NCI-H1048 (cell line): ENCODE results near the gene EIF4H.
"Not testable (repeated sequence)": the region's sequence is repeated elsewhere in the genome, so short reads cannot be mapped to it uniquely, and the experiment has no call there.

Experiments used
- DNase-seq: peaks from one replicate; lab custom pipeline; 2025; lab: John Stamatoyannopoulos, UW

EIF4H gene

GRCh38 chr7:74173866-74174605 is at the start of gene EIF4H:
EIF4H (plus strand) TSS chr7:74174356; CDS start chr7:74174384, 28 bp downstream.
- DNase-seq = peak; percentile 96

GRCh38 chr7:74126220-74126880 is 47.8 kb upstream of the EIF4H start:
- DNase-seq = no peak

- DNase-seq = peak; percentile 81
These were observed 44.3 kb upstream of the EIF4H start for GRCh38 chr7:74129887-74130286.

GRCh38 chr7:74130518-74130917 is 43.6 kb upstream of the EIF4H start:
- DNase-seq = no peak

GRCh38 chr7:74134117-74134620 is 40.0 kb upstream of the EIF4H start:
- DNase-seq = no peak

GRCh38 chr7:74138334-74138867 is 35.8 kb upstream of the EIF4H start:
- DNase-seq = no peak

GRCh38 chr7:74138945-74139843 is 35.0 kb upstream of the EIF4H start:
- no peak for DNase-seq

GRCh38 chr7:74141705-74142104 is 32.5 kb upstream of the EIF4H start:
- DNase-seq = no peak

GRCh38 chr7:74143383-74143782 is 30.8 kb upstream of the EIF4H start:
- DNase-seq = no peak

GRCh38 chr7:74148491-74148890 is 25.7 kb upstream of the EIF4H start:
- DNase-seq = no peak

- DNase-seq = no peak
These were observed 25.1 kb upstream of the EIF4H start for GRCh38 chr7:74149071-74149470.

GRCh38 chr7:74149603-74150002 is 24.6 kb upstream of the EIF4H start:
- no peak for DNase-seq

GRCh38 chr7:74153736-74154135 is 20.4 kb upstream of the EIF4H start:
- DNase-seq = no peak

GRCh38 chr7:74155810-74156395 is 18.3 kb upstream of the EIF4H start:
- no peak for DNase-seq

GRCh38 chr7:74157605-74158004 is 16.6 kb upstream of the EIF4H start:
- DNase-seq = no peak

GRCh38 chr7:74164985-74165456 is 9.1 kb upstream of the EIF4H start:
- no peak for DNase-seq

- DNase-seq = no peak
These were observed 8.1 kb upstream of the EIF4H start for GRCh38 chr7:74165867-74166593.

- DNase-seq = not testable (repeated sequence)
These were observed 6.8 kb upstream of the EIF4H start for GRCh38 chr7:74167324-74167723.

- no peak for DNase-seq
These were observed 1.1 kb upstream of the EIF4H start for GRCh38 chr7:74173074-74173473.

GRCh38 chr7:74173491-74173865 is 678 bp upstream of the EIF4H start:
- DNase-seq = no peak

GRCh38 chr7:74174606-74175082 is 488 bp downstream of the EIF4H start:
- no peak for DNase-seq
